Measurements from ENCODE around the gene SEC14L1.
"Not testable (repeated sequence)": the region's sequence is repeated elsewhere in the genome, so short reads cannot be mapped to it uniquely, and the experiment has no call there.

Gene SEC14L1

DNA sequence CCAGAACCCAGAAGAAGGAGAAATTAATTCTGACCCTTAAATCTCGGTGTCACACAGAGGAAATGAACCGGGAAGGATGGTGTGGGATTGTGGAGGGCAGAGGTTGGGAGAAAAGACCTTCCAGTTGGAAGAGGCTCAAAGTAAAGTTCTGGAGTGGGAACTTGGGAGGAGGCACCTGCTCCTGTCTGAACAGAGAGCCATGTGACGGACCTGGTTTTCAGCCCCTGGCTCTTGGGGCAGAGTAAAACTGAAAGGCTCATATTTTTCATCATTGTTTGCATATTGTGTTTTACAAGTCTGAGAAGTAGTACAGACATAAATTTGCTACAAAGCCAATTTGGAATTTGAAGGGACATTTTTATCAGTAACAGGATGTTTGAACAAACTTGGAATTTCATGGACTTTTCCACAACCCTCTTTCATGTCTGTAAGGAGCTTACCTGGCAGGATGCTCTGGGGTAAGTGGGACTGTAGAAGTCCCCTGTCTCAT, 24.4 kb upstream of the SEC14L1 start:
- DNase-seq = no peak

DNA sequence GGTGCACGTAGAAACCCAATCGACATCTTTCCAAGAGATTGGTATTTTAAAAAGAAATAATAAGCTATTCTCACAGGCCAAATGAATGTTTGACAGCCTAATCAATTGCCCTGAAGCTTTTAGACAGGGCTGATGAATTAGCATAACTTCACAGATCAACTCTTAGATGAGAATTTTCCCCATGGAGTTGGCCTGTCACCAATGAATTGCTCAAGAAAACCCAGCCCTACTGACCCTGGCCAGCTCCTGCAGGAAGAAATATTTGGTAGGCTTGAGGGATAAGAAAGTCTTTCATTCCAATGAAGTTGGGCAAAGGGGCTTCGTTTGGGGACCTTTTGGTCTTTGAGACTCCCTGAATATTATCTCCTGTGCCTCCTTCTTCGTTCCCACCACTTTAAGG, 23.4 kb upstream of the SEC14L1 start:
- no peak for DNase-seq

DNA sequence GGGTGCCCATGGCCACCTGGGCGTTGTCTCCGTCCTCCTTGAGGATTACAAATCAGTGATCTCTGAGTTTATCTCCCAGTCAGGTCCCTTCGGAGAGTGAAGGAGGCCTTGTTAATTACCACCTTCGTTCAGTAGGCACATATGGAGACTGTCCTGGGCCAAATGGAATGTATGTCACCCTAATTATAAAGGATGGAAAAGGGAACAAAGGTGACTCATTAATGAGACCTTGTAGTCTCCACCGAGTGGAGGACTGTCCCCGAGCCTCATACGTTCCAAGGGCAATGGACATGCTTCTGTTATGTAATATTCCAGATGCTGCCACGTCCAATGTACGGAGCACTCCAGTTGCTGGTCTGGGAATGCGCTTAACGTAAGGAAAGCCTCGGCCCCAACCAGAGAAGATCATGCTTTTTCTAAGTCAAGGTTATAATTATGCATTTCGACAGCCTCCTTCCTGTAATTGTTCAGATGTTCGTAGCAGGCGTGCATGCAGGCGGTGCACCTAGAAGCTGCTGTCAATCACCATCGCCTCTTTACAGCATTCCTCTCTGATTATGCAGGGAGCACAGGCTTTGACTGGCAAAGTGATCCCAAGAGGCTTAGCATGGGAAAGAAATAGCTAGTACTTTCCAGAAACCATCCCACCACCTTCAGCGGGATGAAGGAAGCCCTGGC, 22.4 kb upstream of the SEC14L1 start:
- no peak for DNase-seq

DNA sequence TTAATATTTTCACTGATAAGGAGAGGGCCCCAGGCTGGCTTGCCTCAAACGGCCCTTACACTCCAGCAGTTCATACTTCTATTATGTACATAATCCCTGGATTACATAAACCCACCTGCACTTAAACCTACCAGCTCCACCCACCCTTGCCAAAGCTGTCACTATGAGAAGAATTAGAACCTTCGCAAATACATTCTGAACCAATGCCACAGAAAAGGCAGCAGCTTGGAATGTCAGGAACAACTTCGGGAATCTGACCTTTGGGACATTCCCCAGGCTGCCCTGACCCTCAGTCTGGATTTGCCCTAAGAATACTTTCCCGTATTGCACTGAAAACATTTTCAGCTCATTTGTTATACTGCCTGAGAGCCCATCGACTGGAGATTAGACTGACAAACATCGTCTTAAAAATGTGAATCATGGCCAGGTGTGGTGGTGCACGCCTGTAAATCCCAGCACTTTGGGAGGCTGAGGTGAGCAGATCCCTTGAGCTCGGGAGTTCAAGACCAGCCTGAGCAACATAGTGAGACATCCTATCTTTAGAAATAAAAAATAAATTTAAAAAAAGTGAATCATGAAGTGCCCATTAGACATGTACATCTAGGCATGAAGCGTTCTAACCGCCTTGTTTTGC, 21.0 kb upstream of the SEC14L1 start:
- DNase-seq = no peak

DNA sequence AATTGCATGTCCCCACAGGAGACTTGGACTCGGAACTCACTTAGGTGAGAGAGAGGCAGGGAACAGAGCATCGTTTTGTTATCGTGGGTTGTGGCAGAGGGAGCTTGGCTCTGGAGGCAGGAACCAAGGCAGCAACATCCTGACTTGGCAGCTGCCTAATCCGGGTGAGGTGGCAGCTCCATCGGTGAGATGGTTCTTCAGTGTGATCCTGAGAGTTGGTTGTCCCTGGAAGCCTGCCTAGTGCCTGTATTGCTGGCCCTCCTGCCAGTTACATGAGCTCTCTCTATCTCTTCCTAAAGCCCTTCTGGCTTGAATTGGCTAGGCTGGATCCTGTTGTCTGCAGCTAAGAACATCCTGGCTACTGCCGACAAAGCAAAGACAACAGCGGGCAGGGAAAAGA, 19.9 kb upstream of the SEC14L1 start:
- no peak for DNase-seq

DNA sequence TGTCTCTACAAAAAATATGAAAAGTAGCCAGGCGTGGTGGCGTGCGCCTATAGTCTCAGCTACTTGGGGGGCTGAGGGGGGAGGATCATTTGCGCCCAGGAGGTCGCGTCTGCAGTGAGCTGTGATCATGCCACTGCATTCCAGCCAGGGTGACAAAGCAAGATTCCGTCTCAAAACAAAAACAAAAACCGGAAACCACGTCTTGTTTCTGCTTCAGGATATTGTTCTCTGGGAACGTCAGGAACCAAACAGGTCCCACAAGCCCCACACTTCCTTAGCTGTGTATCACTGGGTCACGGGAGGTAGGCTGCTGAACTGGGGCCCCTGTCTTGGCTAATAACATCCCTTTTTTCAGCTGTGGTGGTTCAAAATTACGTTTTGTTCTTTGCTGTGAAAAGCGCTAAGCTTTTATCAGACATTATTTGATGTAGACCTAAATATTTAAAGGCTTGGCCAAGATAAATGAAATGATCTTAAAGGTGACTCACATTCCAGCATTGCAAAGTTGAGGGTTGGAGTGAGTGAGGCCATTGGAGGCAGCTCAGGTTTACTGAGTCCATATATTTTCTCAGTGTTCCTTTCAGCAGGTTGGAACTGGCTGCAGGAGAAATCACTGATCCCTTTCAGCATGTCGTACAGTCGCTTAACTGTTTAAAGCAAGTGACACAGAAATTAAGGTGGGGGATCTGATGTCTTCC, 16.4 kb upstream of the SEC14L1 start:
- no peak for DNase-seq

DNA sequence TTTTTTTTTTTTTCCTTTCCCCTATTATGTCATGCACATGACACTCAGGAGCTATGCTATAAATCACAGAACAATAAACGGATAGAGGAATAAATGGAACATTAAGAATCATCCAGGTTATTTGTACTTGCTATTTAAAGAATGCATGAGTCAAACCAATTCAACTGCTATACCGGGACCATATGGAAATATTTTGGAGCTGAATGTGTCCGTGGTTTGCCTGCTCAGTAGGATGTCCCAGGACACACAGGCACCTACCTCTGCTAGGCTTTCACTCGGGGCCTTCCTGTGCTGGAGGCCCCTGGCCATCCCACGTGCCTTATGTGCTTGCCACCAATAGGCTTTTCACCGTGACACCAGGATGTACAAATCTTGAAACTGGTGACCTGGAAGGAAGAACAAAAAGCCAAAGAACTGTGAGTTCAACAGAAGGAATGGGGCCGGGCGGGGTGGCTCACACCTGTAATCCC, 15.3 kb upstream of the SEC14L1 start:
- no peak for DNase-seq

GRCh38 chr17:77126519-77126918, 14.2 kb upstream of the SEC14L1 start:
- DNase-seq = peak in 1 of 2 experiments; percentile 25

DNA sequence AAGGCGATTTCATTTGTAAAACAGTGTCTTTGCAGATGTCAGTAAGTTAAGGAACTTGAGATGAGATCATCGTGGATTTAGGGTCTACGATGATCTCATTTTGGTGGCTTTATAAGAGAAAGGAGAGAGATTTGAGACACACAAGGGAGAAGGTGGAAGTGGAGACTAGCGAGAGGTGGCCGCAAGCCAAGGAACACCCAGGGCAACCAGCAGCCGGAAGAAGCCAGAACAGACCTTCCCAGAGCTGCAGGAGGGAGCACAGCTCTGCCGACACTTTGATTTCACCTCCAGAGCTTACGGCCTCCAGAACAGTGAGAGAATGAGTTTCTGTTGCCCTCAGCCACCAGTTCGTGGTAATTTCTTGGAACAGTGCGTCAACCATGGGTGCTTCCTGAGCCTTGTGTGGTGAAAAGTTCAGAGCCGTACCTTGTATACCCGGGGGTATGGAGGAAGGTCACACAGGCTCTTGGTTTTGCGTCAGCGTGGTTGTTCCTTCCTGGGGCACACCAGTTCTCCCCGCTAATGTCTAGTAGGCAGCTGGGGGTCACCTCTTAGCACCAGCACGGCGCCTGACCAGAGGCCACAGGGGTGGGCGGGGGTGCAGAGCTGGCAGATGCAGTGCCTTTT, 12.9 kb upstream of the SEC14L1 start:
- DNase-seq = no peak

DNA sequence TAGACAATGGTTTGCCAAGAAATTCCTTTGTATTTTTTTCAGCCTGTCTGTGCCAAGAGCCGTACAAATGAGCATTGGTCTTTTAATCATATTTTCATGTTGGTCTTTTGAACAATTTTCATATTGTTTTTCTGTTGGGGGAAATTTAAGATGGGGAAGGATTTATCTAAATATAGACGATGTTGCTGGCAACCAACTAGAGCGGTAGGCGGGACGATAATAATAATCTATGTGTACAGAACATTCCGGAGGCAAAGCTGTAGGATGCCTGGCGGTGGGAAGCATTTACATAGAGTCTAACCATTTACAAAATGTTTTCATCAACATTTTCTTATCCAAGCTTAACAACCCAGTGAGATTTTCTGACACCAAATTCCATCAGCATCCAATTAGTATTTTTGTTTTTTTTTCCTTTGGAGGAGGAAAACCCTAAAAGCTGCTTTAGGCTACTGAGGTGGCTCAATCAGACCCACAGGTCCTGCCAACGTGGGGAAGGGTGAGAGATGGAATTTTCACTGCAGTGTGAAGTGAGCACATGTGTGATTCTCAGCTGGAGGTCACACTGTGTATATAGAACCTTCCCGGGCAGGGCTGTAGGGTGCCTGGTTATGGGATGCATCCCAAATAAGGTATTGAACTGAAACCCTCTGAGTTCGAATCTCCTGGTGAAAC, 11.7 kb upstream of the SEC14L1 start:
- DNase-seq = no peak

GRCh38 chr17:77129568-77130301, 11.0 kb upstream of the SEC14L1 start:
- DNase-seq = no peak

- no peak for DNase-seq
Measured at GRCh38 chr17:77130525-77130924, 10.2 kb upstream of the SEC14L1 start.

DNA sequence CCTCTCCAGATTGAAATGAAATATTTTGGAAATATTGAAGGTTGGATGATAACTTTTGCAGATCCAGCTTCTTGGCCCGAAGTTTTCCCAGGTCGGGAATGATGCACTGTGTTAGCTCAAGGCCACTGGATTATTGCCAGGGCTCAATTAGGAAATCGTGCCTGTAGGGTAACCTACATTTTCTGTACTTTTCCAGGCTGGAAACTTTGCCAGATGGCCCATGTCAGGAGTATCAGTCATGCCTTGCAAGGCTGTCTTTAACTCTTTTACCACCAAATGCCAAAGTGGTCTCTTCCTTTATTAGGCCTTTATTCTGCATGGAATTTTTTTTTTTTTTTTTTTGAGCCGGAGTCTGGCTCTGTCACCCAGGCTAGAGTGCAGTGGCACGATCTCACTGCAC, 8.9 kb upstream of the SEC14L1 start:
- DNase-seq = no peak

- no peak for DNase-seq
Measured at GRCh38 chr17:77132411-77133086, 8.2 kb upstream of the SEC14L1 start.

GRCh38 chr17:77133087-77133638, 7.6 kb upstream of the SEC14L1 start:
- no peak for DNase-seq

GRCh38 chr17:77136420-77136767, 4.4 kb upstream of the SEC14L1 start:
- no peak for DNase-seq

- DNase-seq = no peak
Measured at GRCh38 chr17:77137111-77137510, 3.7 kb upstream of the SEC14L1 start.

- not testable (repeated sequence) for DNase-seq
Measured at GRCh38 chr17:77137886-77138285, 2.9 kb upstream of the SEC14L1 start.

DNA sequence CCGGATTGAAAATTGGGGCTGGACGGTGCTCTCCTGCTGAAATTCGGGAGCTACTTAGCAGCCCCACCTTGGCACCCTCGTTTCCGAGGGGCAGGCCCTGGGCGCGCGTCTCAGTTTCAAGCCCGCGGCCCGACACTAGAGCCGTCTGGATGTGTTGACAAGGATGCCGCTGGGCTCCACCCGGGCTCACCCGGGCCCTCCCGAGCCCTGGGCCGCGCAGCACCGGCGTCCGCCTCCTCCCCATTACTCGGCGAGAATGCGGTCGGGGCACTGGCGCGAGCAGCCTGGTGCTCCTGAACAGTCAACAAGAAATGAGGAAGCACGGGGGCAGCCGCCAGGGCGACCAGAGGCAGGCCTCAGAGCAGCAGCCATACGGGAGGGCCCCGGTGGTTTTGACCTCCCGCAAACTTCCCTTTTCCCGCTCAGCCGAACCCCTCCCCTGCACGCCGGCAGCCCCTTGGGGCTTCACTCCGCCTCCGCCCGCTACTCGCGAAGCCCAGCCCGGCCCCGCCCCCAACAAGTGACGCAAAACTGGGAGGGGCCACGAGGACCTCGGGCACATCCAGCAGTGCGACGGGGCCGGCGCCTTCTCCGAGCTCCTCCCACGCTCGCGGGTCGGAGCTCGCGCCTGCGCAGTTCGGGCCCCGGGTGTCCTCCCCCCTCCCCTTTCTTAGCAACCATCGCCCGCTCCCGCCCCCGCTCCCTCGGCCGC, 447 bp upstream of the SEC14L1 start:
- DNase-seq = peak; percentile 92 to 96

DNA sequence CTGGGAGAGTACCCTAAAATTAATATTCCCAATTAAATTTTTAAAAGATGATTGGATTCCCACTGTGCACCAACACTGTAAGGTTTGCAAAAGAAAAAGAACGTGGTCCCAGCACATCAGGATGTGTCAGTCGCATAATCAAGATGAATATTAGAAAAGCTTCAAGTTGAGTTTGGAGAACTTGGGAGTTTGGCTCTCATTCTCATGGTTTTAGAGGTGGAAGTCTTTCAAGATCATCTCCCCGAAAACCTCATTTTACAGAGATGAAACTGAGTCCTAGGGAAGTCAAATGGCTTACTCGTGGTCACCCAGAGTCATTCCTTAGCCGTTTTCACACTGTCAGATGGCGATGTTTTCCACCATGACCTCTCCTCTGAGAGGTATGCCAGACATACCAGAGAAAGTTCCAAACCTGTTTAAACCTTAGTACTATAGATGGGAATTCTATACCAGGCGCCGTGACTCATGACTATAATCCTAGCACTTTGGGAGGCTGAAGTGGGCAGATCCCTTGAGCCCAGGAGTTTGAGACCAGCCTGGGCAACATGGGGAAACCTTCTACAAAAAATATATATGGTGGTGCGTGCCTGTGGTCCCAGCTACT, 1.2 kb downstream of the SEC14L1 start:
- DNase-seq = no peak

Measured in NCI-H187 (cell line).